Measurements from ENCODE around the gene ZFHX2.

GRCh38 chr14:23557521-23557920 is 6.0 kb upstream of the ZFHX2 start:
- TF ChIP-seq CTCF (IDR thresholded peaks at IDR 0.05) (no peak), MAX (IDR thresholded peaks at IDR 0.05; ENCODE audit: low read depth) (no peak), RAD21 (IDR thresholded peaks at IDR 0.05; ENCODE audit: low read length) (no peak), TCF12 (IDR thresholded peaks at IDR 0.05) (no peak), POLR2AphosphoS5 (IDR thresholded peaks at IDR 0.05; ENCODE audit: low read depth, low read length) (no peak), TAF1 (IDR thresholded peaks at IDR 0.05; ENCODE audit: borderline replicate concordance, low read depth, low read length) (no peak), EP300 (IDR thresholded peaks at IDR 0.05; ENCODE audit: borderline replicate concordance in 1 of 2, low read depth in 1 of 2, low read length in 1 of 2) (no peak), RFX5 (IDR thresholded peaks at IDR 0.05; ENCODE audit: low read length) (no peak)

Data from SK-N-SH (cell line).